GM21381 (cell line): ENCODE results near the gene MSGN1.

Source experiments
- ATAC-seq: cut with Tn5 transposase; IDR thresholded peaks from one replicate; pipeline ENCODE4 v1.9.1; 2021; ENCODE audit warnings: mild to moderate bottlenecking, moderate library complexity; ENCODE audit not compliant: unreplicated experiment

Gene MSGN1

GRCh38 chr2:17845806-17846205 is 29.5 kb downstream of the MSGN1 start:
- ATAC-seq = no peak

- no peak for ATAC-seq
These were observed 30.4 kb downstream of the MSGN1 start for GRCh38 chr2:17846676-17847075.

GRCh38 chr2:17847236-17847635 is 31.0 kb downstream of the MSGN1 start:
- ATAC-seq = no peak

- no peak for ATAC-seq
These were observed 33.0 kb downstream of the MSGN1 start for GRCh38 chr2:17849275-17849674.

GRCh38 chr2:17850151-17850550 is 33.9 kb downstream of the MSGN1 start:
- ATAC-seq = no peak

- ATAC-seq = peak; percentile 80
These were observed 35.7 kb downstream of the MSGN1 start for GRCh38 chr2:17851731-17852585.

- ATAC-seq = no peak
These were observed 37.5 kb downstream of the MSGN1 start for GRCh38 chr2:17853799-17854198.

GRCh38 chr2:17857021-17857420 is 40.8 kb downstream of the MSGN1 start:
- ATAC-seq = no peak

GRCh38 chr2:17858064-17858463 is 41.8 kb downstream of the MSGN1 start:
- no peak for ATAC-seq

GRCh38 chr2:17863539-17863938 is 47.3 kb downstream of the MSGN1 start:
- no peak for ATAC-seq

- ATAC-seq = no peak
These were observed 48.4 kb downstream of the MSGN1 start for GRCh38 chr2:17864676-17865075.

- ATAC-seq = no peak
These were observed 50.9 kb downstream of the MSGN1 start for GRCh38 chr2:17867133-17867532.
